ENCODE results near the gene CAMTA1.

DNA sequence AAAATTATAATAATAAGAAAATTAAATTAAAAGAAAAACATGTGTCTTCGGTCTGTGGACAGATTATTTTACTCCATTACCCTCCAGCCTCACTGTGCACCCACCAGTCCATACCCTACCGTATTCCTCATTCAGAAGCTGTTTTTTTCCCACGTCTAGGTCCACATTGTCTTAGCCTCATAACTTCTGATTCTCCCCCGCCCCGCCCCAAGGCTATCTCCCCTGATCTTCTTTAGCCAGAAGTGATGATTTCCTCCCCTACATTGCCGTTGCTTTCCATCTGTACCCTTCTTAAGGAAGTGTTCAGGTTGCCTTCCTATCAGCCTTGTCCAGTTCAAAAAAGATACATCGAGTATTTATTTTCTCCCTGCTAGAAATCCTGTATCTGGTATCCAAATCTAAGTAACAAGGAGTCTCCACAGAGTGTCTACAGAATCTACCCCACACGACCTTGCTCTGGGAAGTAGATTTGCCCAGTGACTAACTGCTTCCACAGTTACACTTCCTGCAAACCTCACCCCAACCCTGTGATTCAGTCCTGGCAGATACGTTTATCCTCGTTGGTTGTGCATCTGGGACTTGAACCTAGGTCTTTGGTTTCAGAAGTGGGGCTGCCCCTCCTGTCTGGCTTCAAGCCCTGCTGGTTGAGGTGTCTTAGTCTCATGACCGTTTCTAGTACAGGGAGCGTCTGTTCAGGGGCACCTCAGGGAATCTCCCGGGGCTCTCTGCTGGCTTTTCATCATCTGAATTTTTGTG lies 470.2 kb downstream of the CAMTA1 start:
- TF ChIP-seq CTCF (IDR thresholded peaks at IDR 0.05) (no peak), POLR2A (IDR thresholded peaks at IDR 0.05) (no peak)
